Activated CD4-positive, alpha-beta T cell treated with anti-CD3 and anti-CD28 coated beads, Interleukin-2, amount 50 U/mL, for 24 hours (primary cell): ENCODE measurements around the gene EPS15.
"Not testable (repeated sequence)": the region's sequence is repeated elsewhere in the genome, so short reads cannot be mapped to it uniquely, and the experiment has no call there.

Experiments used
- DNase-seq, 2 donors: peaks; one replicate each; pipeline ENCODE4 v3.0.0-alpha.2; 2020; ENCODE audit warnings: low read depth in 1 of 2, low spot score in 1 of 2

EPS15 gene

GRCh38 chr1:51473331-51474115 lies 45.5 kb downstream of the EPS15 start:
- DNase-seq, result no peak

DNA sequence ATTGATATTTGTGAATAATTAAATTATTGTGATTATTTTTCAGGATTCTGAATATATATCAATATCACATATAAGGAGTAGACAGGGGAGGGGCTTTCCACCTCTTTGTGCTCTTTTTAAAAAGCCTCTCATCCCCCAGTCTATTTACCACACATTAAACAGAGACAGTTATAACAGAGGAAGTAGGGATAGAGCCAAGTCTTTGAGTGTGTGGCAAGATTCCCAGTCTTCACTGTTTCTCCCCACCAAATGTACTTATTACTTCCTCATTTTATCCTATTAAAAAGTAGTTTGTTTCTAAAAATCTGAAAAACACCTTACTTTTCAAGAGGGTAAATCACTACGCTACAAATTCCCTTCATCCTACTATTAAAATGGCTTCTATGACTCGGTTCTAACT lies 46.7 kb downstream of the EPS15 start:
- no peak for DNase-seq

GRCh38 chr1:51469518-51469917 lies 49.5 kb downstream of the EPS15 start:
- no peak for DNase-seq

DNA sequence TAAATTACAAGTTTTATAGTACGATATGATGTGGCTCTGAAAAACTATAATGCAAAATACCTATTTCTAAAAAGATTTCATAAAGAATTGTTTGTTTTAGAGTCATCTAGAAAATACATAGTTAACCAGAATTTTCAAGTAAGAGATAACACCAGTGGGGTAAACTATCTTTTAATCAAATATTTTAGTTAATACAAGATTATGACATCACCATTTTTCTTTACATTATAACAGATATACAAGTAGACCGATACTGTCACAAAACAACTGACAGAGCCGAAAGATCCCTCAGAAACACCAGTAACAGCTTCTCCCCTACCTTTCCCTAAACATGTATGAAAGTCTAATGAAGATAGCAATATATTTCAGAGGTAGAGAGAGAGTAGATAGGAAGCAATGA lies 54.2 kb downstream of the EPS15 start:
- no peak for DNase-seq

DNA sequence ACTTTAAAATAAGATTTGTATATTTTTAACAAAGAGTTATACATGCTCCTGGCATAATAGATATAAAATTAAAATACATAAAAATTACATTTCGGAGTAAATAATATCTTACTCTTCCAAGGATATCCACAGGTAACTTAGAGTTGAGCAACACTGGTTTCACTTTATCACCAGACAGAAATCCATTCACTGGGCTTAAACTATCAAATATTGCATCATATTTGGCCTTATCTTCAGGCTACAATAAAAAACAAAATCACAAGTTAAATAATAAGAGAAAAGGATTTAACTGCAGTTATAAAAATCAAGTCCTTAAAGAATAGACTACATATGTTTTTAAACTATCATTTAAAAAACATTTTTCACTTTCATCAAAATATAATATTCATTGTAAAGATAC lies 55.5 kb downstream of the EPS15 start:
- no peak for DNase-seq

GRCh38 chr1:51462289-51462688 lies 56.8 kb downstream of the EPS15 start:
- not testable (repeated sequence) for DNase-seq

DNA sequence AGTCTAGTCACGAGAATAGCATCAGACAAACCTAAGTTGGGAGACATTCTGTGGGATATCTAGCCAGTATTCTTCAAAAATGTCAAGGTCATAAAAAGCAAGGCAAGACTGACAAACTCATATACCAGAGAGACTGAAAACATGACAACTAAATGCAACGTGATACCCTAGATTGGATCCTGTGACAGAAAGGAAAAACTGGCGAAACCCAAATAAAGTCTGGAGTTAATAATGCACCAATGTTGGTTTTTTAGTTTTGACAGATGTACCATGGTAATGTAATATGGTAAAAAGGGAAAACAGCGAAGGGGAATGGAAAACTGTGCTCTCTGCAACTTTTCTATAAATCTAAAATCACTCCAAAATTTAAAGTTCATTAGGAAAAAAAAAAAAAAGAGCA lies 64.5 kb downstream of the EPS15 start:
- DNase-seq, result no peak

DNA sequence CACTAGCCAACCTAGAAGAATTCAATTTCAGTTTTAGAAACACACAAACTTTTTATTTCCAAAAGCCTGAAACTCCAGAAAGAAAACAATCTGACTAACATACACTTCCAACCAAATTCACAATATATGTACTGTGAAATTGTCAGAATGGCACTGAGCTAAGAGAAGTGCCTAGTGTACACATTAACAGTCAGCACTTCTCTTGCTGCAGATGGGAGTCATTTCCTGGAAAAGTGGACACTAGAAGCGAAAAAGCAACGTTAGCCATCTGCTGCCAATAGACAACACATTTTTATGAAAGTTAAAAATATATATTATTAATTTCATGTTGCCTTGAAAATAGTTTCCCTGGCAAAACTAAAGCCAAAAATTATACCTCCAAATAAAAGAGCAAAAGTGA lies 66.1 kb downstream of the EPS15 start:
- no peak for DNase-seq

GRCh38 chr1:51448844-51449454 lies 70.1 kb downstream of the EPS15 start:
- DNase-seq, result not testable (repeated sequence)

DNA sequence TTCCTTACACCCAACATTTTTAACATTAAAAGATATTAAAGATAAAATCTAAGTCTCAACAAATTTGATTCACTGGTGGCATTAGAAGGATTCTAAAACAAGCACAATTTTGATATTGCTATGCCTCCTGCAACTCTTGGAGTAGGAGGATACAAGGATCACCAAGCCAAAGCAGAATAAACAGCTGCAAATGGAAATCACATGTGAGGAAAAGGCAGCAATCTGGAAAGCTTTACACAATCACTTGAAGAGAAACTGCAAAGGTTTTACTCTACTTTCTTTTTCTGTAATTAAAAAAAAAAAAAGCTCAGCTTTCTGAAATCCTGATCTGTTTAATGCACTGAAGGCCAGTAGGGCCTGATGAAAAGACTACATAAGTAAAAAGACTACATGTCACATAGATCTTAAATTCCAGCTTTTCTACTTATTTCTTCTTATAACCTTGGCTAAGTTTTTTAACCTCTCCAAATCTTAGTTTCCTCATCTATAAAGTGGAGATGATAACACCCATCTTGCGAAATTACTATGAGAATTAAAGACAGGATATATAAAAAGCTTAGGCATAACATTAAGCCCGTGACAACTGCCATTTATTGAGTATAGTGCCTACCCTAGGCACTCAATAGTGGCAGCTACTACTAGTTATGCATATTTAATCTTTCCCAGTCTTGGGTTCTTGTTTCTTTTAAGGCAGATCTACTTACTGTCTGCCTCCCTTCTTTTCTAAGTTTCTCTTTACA lies 73.5 kb downstream of the EPS15 start:
- no peak for DNase-seq

GRCh38 chr1:51444534-51445192 lies 74.4 kb downstream of the EPS15 start:
- DNase-seq, result no peak

DNA sequence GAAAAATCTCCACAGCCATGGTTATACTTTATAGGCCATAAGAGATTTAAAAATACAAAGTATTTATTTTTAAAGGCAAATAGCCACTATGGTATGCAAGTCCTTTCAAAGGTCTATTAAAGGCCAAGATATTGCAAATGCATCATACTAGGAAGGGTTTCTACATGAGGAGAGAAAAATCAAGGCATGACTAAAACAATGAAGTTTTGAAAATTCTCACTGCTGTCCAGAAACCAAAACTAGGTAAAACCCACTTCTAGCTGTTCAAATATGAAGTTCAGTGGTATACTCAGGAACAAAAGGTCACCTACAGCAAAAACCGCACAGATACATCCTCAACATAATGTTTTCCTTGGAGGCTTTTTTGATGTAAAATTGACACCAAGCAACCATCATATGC lies 75.0 kb downstream of the EPS15 start:
- no peak for DNase-seq

- DNase-seq, result no peak
Observed at GRCh38 chr1:51443555-51443954, 75.5 kb downstream of the EPS15 start.

DNA sequence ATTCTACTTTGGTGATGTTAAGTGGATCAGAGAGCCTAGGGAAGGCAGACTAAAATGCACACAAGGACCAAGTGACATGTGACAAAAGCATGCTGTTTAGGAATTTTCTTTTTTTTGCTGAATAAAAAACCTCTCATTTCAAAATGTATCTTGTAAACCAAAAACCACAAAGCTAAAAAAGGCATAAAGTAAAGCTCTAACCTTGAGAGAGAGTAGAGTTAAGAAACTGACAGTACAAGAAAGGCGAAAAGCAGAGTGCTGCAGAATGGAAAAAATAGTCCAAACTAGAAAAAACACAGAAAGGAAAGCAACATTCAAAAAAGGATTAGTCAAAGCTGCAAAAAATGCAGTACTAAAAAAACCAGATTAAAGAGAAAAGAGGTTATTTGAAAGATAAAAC lies 76.5 kb downstream of the EPS15 start:
- DNase-seq, result no peak

GRCh38 chr1:51442198-51442597 lies 76.9 kb downstream of the EPS15 start:
- DNase-seq, result no peak

DNA sequence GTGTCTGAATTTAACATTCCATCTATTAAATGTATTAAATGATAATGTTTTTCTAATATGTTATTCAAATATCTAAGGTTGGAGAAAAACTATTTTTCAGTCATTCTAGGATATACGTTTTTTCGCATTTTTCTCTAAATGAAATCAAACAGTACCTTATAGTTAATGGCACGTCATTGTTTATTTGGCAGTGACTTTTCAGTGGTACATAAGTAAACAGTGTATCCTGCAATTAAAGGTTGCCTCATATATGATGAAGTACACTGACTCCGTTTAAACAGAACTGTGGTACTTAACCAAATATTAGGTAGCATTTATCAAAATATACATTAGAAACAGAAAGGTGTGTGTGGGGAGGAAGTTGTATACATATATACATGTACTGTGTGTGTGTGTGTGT lies 79.2 kb downstream of the EPS15 start:
- DNase-seq, result no peak

DNA sequence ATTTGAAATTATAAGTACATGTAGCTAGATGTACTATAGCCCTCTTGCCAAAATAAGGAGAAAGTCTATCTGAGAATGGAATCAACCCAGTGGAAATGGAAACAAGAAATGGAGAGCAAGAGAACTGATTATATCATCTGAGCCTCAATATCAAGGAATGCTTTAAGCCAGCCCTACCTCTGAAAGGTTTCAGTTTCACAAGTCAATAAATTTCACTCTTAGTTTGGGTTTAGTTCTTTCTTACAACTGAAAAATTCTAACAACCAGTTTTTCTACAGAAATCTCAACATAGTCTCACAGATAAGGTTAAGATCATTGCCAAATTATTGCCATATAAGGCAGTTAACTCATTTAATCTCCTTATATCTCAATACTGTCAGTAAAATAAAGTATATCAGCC lies 80.0 kb downstream of the EPS15 start:
- DNase-seq, result no peak

- not testable (repeated sequence) for DNase-seq
Observed at GRCh38 chr1:51437391-51437790, 81.7 kb downstream of the EPS15 start.

GRCh38 chr1:51435878-51436277 lies 83.2 kb downstream of the EPS15 start:
- DNase-seq, result no peak

- DNase-seq, result no peak
Observed at GRCh38 chr1:51433972-51434510, 85.0 kb downstream of the EPS15 start.

DNA sequence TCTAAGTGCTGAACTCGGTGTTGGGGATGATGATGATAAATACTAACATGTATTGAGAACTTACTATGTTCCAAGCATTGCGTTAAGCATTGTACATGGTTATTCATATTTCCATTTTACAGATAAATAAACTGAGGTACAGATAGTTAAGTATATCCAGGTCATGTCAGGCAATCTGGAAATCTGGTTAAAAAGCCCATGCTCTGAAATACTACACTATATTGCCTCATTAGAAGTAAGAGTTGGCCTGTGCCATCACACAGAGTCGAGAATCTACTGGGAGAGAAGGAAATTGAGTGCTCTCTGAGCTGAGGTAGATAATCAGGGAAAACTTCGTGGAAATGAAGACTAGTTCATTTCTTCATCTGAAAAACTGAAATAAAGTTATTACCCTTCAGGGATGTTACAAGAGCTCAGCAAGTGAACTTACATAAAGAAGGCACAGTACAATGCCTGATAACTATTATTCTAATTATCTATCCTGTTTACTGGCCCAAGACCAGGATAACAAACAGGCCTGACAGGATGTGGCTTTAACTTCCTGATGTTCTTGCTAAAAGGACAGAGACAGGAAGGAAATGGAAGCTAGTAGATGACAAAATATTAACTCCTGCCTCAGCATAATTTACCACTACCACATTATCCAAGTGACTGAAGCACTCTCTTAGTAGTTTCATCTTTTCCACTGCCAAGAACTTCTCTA lies 85.6 kb downstream of the EPS15 start:
- no peak for DNase-seq
